ENCODE measurements around the gene PSMD14.

PSMD14 gene

DNA sequence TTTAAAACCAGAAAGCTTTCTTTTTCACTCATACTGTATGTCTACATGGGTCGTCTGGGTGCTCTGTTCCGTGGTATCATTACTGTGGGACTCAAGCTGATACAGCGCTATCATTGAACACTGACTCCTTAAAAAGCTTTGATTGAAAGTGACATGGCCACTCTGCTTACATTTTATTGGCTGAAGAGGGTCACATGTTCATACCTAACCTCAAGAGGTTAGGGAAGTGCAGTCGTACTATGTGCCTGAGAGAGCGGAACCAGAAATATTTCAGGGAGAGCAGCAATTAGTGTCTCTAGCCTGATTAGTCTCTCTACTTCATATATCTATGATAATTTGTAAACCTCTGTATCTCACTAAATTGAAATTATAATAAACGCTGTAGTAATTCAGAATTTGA, 43.5 kb downstream of the PSMD14 start:
- no peak for TF ChIP-seq FOXP2 (optimal IDR thresholded peaks at IDR 0.05; ENCODE audit: borderline replicate concordance, extremely low read depth, extremely low read length, insufficient read depth)
- TF ChIP-seq, protein P1, sequence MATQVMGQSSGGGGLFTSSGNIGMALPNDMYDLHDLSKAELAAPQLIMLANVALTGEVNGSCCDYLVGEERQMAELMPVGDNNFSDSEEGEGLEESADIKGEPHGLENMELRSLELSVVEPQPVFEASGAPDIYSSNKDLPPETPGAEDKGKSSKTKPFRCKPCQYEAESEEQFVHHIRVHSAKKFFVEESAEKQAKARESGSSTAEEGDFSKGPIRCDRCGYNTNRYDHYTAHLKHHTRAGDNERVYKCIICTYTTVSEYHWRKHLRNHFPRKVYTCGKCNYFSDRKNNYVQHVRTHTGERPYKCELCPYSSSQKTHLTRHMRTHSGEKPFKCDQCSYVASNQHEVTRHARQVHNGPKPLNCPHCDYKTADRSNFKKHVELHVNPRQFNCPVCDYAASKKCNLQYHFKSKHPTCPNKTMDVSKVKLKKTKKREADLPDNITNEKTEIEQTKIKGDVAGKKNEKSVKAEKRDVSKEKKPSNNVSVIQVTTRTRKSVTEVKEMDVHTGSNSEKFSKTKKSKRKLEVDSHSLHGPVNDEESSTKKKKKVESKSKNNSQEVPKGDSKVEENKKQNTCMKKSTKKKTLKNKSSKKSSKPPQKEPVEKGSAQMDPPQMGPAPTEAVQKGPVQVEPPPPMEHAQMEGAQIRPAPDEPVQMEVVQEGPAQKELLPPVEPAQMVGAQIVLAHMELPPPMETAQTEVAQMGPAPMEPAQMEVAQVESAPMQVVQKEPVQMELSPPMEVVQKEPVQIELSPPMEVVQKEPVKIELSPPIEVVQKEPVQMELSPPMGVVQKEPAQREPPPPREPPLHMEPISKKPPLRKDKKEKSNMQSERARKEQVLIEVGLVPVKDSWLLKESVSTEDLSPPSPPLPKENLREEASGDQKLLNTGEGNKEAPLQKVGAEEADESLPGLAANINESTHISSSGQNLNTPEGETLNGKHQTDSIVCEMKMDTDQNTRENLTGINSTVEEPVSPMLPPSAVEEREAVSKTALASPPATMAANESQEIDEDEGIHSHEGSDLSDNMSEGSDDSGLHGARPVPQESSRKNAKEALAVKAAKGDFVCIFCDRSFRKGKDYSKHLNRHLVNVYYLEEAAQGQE (IDR thresholded peaks at IDR 0.05; ENCODE audit: insufficient read depth in 1 of 2, low read depth in 2 of 2, low read length in 2 of 2), result no peak

DNA sequence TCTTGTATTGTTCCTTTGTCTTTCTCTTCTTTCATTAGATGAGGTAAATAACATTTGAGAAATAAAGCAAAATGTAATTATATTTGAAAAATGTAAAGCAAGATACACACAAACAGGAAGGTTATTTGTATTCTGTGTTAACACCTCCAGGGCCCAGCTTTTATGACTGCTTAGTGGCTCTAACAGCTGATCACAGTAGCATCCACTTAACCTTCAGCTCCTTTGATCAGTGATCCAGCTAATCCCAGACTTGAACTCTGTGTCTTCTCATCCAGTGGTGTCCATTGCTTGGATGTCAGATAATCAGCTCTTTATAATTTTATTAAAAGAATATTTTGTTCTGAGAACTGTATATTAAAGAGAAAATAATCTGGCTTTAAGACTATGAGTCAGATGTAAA, 44.5 kb downstream of the PSMD14 start:
- TF ChIP-seq FOXP2 (optimal IDR thresholded peaks at IDR 0.05; ENCODE audit: borderline replicate concordance, extremely low read depth, extremely low read length, insufficient read depth) (no peak), TAF1 (IDR thresholded peaks at IDR 0.05; ENCODE audit: borderline replicate concordance, insufficient read depth, low read length) (no peak), POLR2AphosphoS5 (IDR thresholded peaks at IDR 0.05; ENCODE audit: low read depth, low read length) (no peak), SIN3A (IDR thresholded peaks at IDR 0.05; ENCODE audit: borderline replicate concordance, insufficient read depth, low read length) (no peak)
- TF ChIP-seq, protein P1 (IDR thresholded peaks at IDR 0.05; ENCODE audit: insufficient read depth in 1 of 2, low read depth in 2 of 2, low read length in 2 of 2), result no peak

DNA sequence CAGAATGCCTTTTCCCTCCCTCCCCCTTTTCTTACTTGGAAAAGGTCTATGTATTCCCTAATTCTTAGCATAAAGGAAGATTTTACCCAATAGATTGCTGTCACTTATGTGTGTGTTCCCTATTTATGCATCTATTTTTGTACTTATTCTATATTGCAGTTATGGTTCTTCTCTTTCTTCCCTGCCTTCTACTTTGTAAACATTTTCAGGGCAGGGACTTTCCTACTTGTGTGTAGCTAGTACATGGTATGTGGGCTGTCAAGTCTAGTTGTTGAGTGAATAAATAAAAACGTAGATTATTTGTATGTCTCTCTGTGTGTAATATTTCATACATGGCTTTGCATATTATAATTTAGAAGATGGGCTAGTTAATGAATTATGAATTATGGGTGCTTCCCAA, 45.3 kb downstream of the PSMD14 start:
- TF ChIP-seq TAF1 (IDR thresholded peaks at IDR 0.05; ENCODE audit: borderline replicate concordance, insufficient read depth, low read length), result no peak
- TF ChIP-seq SIN3A (IDR thresholded peaks at IDR 0.05; ENCODE audit: borderline replicate concordance, insufficient read depth, low read length), result no peak
- TF ChIP-seq, protein P1 (IDR thresholded peaks at IDR 0.05; ENCODE audit: insufficient read depth in 1 of 2, low read depth in 2 of 2, low read length in 2 of 2), result no peak
- TF ChIP-seq POLR2AphosphoS5 (IDR thresholded peaks at IDR 0.05; ENCODE audit: low read depth, low read length), result no peak
- no peak for TF ChIP-seq FOXP2 (optimal IDR thresholded peaks at IDR 0.05; ENCODE audit: borderline replicate concordance, extremely low read depth, extremely low read length, insufficient read depth)

DNA sequence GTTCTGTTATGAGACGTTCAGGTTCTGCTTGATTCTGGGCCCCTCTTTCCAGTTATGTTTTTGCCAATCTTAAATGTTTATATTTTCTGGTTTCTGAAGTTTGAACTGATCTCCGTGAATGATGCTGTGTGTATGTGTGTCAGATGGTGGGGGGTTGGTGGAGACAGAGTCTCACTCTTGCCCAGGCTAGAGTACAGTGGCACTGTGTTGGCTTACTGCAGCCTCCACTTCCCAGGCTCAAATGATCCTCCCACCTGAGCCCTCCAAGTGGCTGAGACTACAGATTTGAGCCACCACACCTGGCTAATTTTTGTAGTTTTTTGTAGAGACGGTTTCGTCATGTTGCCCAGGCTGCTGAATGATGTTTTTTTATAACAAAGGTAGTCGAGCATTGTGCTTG, 45.9 kb downstream of the PSMD14 start:
- TF ChIP-seq POLR2AphosphoS5 (IDR thresholded peaks at IDR 0.05; ENCODE audit: low read depth, low read length) (no peak), SIN3A (IDR thresholded peaks at IDR 0.05; ENCODE audit: borderline replicate concordance, insufficient read depth, low read length) (no peak), TAF1 (IDR thresholded peaks at IDR 0.05; ENCODE audit: borderline replicate concordance, insufficient read depth, low read length) (no peak), FOXP2 (optimal IDR thresholded peaks at IDR 0.05; ENCODE audit: borderline replicate concordance, extremely low read depth, extremely low read length, insufficient read depth) (no peak)
- TF ChIP-seq, protein P1 (IDR thresholded peaks at IDR 0.05; ENCODE audit: insufficient read depth in 1 of 2, low read depth in 2 of 2, low read length in 2 of 2), result no peak

DNA sequence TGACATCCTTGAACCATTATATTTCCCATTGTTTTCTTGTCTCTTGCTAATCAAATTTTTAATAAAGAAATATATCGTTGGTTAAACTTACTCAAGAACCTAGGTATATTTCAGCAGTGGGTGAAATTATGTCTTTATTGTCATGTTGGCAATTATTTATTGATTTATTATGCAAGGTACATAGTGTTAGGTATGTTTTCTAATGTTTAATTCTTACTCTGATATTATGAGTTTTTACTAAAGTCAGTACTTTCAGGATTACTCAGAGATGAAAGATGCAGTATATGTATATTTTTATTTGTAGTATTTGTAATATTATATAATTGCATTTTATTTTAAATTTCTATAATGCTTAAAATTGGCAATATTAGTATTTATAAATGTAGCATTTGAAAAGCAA, 46.9 kb downstream of the PSMD14 start:
- TF ChIP-seq POLR2AphosphoS5 (IDR thresholded peaks at IDR 0.05; ENCODE audit: low read depth, low read length) (no peak), TAF1 (IDR thresholded peaks at IDR 0.05; ENCODE audit: borderline replicate concordance, insufficient read depth, low read length) (no peak), SIN3A (IDR thresholded peaks at IDR 0.05; ENCODE audit: borderline replicate concordance, insufficient read depth, low read length) (no peak), FOXP2 (optimal IDR thresholded peaks at IDR 0.05; ENCODE audit: borderline replicate concordance, extremely low read depth, extremely low read length, insufficient read depth) (no peak)
- TF ChIP-seq, protein P1 (IDR thresholded peaks at IDR 0.05; ENCODE audit: insufficient read depth in 1 of 2, low read depth in 2 of 2, low read length in 2 of 2), result no peak

Data from PFSK-1 (cell line).